ENCODE measurements around the gene GZF1. TPM values are rescaled to one million over a fixed set of nuclear protein-coding genes. Genes with fewer than 3 reads are reported as not detected.

The GZF1 gene
- total RNA-seq, 4 donors from 2014 or later: 10.4 to 22.8 (median 21.0) TPM

GRCh38 chr20:23369072-23369823 lies 7.3 kb downstream of the GZF1 start:
- H3K4me3 ChIP-seq: no peak overlapping the region
- no peak for TF ChIP-seq POLR2A (IDR thresholded peaks at IDR 0.05; ENCODE audit: low read depth)
- TF ChIP-seq EP300 (IDR thresholded peaks at IDR 0.05): no peak
- TF ChIP-seq POLR2AphosphoS5 (IDR thresholded peaks at IDR 0.05): no peak
- TF ChIP-seq, protein P1, sequence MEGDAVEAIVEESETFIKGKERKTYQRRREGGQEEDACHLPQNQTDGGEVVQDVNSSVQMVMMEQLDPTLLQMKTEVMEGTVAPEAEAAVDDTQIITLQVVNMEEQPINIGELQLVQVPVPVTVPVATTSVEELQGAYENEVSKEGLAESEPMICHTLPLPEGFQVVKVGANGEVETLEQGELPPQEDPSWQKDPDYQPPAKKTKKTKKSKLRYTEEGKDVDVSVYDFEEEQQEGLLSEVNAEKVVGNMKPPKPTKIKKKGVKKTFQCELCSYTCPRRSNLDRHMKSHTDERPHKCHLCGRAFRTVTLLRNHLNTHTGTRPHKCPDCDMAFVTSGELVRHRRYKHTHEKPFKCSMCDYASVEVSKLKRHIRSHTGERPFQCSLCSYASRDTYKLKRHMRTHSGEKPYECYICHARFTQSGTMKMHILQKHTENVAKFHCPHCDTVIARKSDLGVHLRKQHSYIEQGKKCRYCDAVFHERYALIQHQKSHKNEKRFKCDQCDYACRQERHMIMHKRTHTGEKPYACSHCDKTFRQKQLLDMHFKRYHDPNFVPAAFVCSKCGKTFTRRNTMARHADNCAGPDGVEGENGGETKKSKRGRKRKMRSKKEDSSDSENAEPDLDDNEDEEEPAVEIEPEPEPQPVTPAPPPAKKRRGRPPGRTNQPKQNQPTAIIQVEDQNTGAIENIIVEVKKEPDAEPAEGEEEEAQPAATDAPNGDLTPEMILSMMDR (IDR thresholded peaks at IDR 0.05): no peak
- DNase-seq (ENCODE audit: extremely low spot score): no peak
- H3K27me3 ChIP-seq: no peaks in the 10 kb centered on the region
- no peaks in the 10 kb centered on the region for H3K9me3 ChIP-seq
- peaks cover 45 to 88% (median 71%) of the 10 kb centered on the region in 4 donors for H3K36me3 ChIP-seq
- peaks cover 28 to 45% (median 39%) of the 10 kb centered on the region in 4 donors for H3K4me1 ChIP-seq
- no peak overlapping the region for H3K27ac ChIP-seq (replicated peaks in 1 of 4)
- WGBS: 94% methylated on average over 14 of the region's 14 CpGs
- intact Hi-C loops (cut with DNase I): loop anchor here (5.0 kb wide), 1 partner anchor 48 kb away; no protein-coding TSS in a partner anchor

DNA sequence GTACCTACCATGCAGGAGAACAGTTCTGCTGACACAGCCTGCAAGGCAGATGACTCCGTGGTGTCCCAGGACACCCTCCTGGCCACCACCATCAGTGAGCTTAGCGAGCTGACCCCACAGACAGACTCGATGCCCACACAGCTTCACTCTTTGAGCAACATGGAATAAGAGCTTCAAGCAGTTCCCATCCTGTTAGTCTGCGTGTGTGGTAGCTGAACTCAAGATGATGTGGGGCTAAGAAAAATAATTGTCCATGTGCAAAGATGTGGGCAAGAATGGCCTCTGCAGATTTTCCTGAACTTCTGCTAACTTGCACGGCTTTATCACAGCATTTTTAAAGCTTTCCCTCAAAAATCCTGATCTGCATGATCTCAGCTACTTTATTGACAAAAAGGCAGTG lies 8.3 kb downstream of the GZF1 start:
- Histone ChIP-seq H3K9me3 (no peaks in the 10 kb centered on the region), H3K4me1 (peaks cover 28 to 34% (median 34%) of the 10 kb centered on the region in 4 donors), H3K36me3 (peaks cover 38 to 88% (median 68%) of the 10 kb centered on the region in 4 donors), H3K4me3 (no peak overlapping the region), H3K27me3 (no peaks in the 10 kb centered on the region), H3K27ac (replicated peaks in 1 of 4) (no peak overlapping the region)
- 100% methylated on average over 2 of the region's 5 CpGs for WGBS
- DNase-seq (ENCODE audit: extremely low spot score): no peak
- intact Hi-C loops (cut with DNase I): no loop called here
- TF ChIP-seq EP300 (IDR thresholded peaks at IDR 0.05): no peak
- TF ChIP-seq POLR2AphosphoS5 (IDR thresholded peaks at IDR 0.05): no peak
- TF ChIP-seq POLR2A (IDR thresholded peaks at IDR 0.05; ENCODE audit: low read depth): no peak
- TF ChIP-seq, protein P1 (IDR thresholded peaks at IDR 0.05): no peak

DNA sequence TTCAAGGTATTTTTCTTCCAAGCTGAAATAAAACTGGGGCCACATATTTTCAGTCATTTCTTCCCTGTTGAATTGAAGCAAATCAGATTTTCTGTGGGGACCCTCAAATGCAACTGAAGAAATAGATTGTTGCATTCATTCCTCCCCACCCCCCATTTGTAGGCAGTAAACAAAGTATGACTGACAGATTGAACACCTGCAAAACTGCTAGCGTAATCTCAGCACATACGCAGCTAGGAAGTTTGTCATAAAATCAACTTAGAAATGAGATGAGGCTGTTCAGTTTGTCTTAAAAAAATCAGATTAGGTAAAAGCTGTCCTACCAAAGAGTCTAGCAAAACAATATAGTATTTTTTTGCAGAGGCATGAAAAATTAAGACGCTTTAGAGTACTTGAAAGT lies 8.9 kb downstream of the GZF1 start:
- TF ChIP-seq POLR2A (IDR thresholded peaks at IDR 0.05; ENCODE audit: low read depth) (no peak), POLR2AphosphoS5 (IDR thresholded peaks at IDR 0.05) (no peak), EP300 (IDR thresholded peaks at IDR 0.05) (no peak)
- TF ChIP-seq, protein P1 (IDR thresholded peaks at IDR 0.05): no peak
- Histone ChIP-seq H3K9me3 (no peaks in the 10 kb centered on the region), H3K36me3 (peaks cover 33 to 88% (median 65%) of the 10 kb centered on the region in 4 donors), H3K27ac (replicated peaks in 1 of 4) (no peak overlapping the region), H3K4me1 (peaks cover 23 to 28% (median 28%) of the 10 kb centered on the region in 4 donors), H3K4me3 (no peak overlapping the region), H3K27me3 (no peaks in the 10 kb centered on the region)
- WGBS: 67% methylated on average over 3 of the region's 3 CpGs
- DNase-seq (ENCODE audit: extremely low spot score): no peak
- intact Hi-C loops (cut with DNase I): no loop called here

- H3K27me3 ChIP-seq: no peaks in the 10 kb centered on the region
- no peaks in the 10 kb centered on the region for H3K9me3 ChIP-seq
- no peak for TF ChIP-seq POLR2AphosphoS5 (IDR thresholded peaks at IDR 0.05)
- TF ChIP-seq, protein P1 (IDR thresholded peaks at IDR 0.05): no peak
- TF ChIP-seq EP300 (IDR thresholded peaks at IDR 0.05): no peak
- no peak for DNase-seq (ENCODE audit: extremely low spot score)
- peaks cover 34 to 92% (median 66%) of the 10 kb centered on the region in 4 donors for H3K36me3 ChIP-seq
- no peak overlapping the region for H3K27ac ChIP-seq (replicated peaks in 1 of 4)
- peaks cover 17 to 22% (median 22%) of the 10 kb centered on the region in 4 donors for H3K4me1 ChIP-seq
- intact Hi-C loops (cut with DNase I): no loop called here
- WGBS: 75% methylated on average over 4 of the region's 4 CpGs
- H3K4me3 ChIP-seq: no peak overlapping the region
Observed at GRCh38 chr20:23371496-23371895, 9.5 kb downstream of the GZF1 start.

Measured in esophagus muscularis mucosa (tissue), 4 donors.